A549 (cell line): ENCODE data around the gene KLHL2.
"Not testable (repeated sequence)": the region's sequence is repeated elsewhere in the genome, so short reads cannot be mapped to it uniquely, and the experiment has no call there.

ENCODE experiments used
- BHLHE40 ChIP-seq: IDR thresholded peaks from 2 replicates; pipeline ENCODE4 v1.6.1; 2012; ENCODE audit warnings: low read depth, low read length, inconsistent platforms
- CHD2 ChIP-seq: fragments of 150-350 bp; IDR thresholded peaks from 2 replicates; pipeline ENCODE4 v1.6.1; 2014; ENCODE audit warnings: low read length; ENCODE audit not compliant: partially characterized antibody
- CTCF ChIP-seq: fragments of >200 bp; sonication (Bioruptor Twin); formaldehyde crosslinking; IDR thresholded peaks from 3 replicates; pipeline ENCODE4 v1.5.1; 2016
- EHMT2 ChIP-seq: fragments of 200-600 bp; sonication (generic); IDR thresholded peaks from 2 replicates; pipeline ENCODE4 v1.6.1; 2016; ENCODE audit warnings: antibody characterized with exemption, low read depth, mild to moderate bottlenecking, moderate library complexity
- EP300 ChIP-seq, 2 experiments: fragments of >200 bp; sonication (Bioruptor Twin); formaldehyde crosslinking; IDR thresholded peaks; 2 replicates in 1 of 2; 3 replicates in 1 of 2; pipeline ENCODE4 v1.6.1; 2016 to 2017
- POLR2A ChIP-seq: IDR thresholded peaks from 2 replicates; pipeline ENCODE4 v1.6.1; 2012; ENCODE audit warnings: mild to moderate bottlenecking, low read length
- RCOR1 ChIP-seq: fragments of 150-350 bp; IDR thresholded peaks from 2 replicates; pipeline ENCODE4 v1.6.1; 2014; ENCODE audit warnings: antibody characterized with exemption, low read length, low read depth

DNA sequence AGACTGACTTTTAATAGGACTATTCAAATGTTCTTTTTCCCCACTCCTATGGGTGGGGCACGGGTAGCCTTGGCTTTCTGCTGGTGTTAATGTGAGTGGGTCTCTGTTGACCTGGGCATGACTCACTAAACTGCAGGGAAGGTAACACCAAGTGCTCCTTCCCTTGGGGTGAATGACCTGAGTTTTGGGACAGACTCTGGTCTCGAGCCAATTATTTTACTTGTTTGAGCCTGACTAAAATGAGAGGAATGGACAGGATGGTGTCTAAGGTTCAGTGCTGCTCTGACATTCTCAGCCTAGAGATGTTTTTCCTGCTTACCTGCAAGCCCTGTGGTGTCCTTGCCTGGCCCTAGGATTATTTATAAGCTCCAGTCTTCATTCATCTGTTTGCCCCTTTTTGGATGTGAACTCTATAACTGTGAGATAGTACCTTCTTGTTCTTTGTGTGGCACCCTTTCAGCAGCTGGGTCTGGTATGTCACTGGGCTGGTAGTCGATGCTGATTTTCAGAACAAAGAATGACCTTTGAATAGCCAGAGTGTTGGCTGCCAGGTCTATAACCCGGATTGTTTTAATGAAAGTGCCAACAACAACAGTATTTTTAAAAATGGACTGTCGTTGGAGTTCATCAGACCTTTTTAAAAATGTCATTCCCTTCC lies 14.8 kb downstream of the KLHL2 start:
- TF ChIP-seq EHMT2; CTCF; CHD2; BHLHE40; EP300 (IDR thresholded peaks at IDR 0.05); RCOR1; POLR2A: not testable (repeated sequence)
